Measurements from ENCODE around the gene IQCM. TPM values are rescaled to one million over a fixed set of nuclear protein-coding genes. Genes with fewer than 3 reads are reported as not detected.

The IQCM gene
- total and polyA plus RNA-seq, 10 donors, result not detected

- H3K27ac ChIP-seq, result no peak overlapping the region
- no peaks in the 10 kb centered on the region for H3K4me1 ChIP-seq
- H3K4me3 ChIP-seq, result no peak overlapping the region
- TF ChIP-seq CTCF (IDR thresholded peaks at IDR 0.05 in 8 of 11, conservative IDR thresholded peaks at IDR 0.05 in 3 of 11) (no peak), POLR2AphosphoS5 (IDR thresholded peaks at IDR 0.05) (no peak), POLR2A (IDR thresholded peaks at IDR 0.05) (no peak)
- H3K27me3 ChIP-seq (replicated peaks in 1 of 7), result no peaks in the 10 kb centered on the region
- WGBS, 5 donors, result 66 to 83% (median 73%) methylated on average over 3 of the region's 3 CpGs
- H3K36me3 ChIP-seq, result no peaks in the 10 kb centered on the region
- peaks cover 0 to 26% (median 13%) of the 10 kb centered on the region in 8 donors for H3K9me3 ChIP-seq
- intact Hi-C loops (cut with DNase I; ENCODE audit: low total_unique reads), result no loop called here
- no peak for DNase-seq
Observed at GRCh38 chr4:149353241-149353640, 462.4 kb downstream of the IQCM start.

- no peak for DNase-seq
- TF ChIP-seq CTCF (IDR thresholded peaks at IDR 0.05 in 8 of 11, conservative IDR thresholded peaks at IDR 0.05 in 3 of 11) (no peak), POLR2A (IDR thresholded peaks at IDR 0.05) (no peak), POLR2AphosphoS5 (IDR thresholded peaks at IDR 0.05) (no peak)
- no peaks in the 10 kb centered on the region for H3K36me3 ChIP-seq
Observed at GRCh38 chr4:149349541-149349940, 466.1 kb downstream of the IQCM start.

GRCh38 chr4:149347139-149347538 lies 468.5 kb downstream of the IQCM start:
- DNase-seq, result no peak
- no peak overlapping the region for H3K27ac ChIP-seq
- WGBS, 5 donors, result 77 to 85% (median 79%) methylated on average over 3 of the region's 3 CpGs
- no peak overlapping the region for H3K4me3 ChIP-seq
- no peaks in the 10 kb centered on the region for H3K4me1 ChIP-seq
- H3K27me3 ChIP-seq (replicated peaks in 1 of 7), result no peaks in the 10 kb centered on the region
- no peaks in the 10 kb centered on the region for H3K36me3 ChIP-seq
- H3K9me3 ChIP-seq, result peaks cover 0 to 4% (median 0%) of the 10 kb centered on the region in 8 donors
- intact Hi-C loops (cut with DNase I; ENCODE audit: low total_unique reads), result no loop called here
- TF ChIP-seq POLR2AphosphoS5 (IDR thresholded peaks at IDR 0.05), result no peak
- no peak for TF ChIP-seq POLR2A (IDR thresholded peaks at IDR 0.05)
- TF ChIP-seq CTCF (IDR thresholded peaks at IDR 0.05 in 8 of 11, conservative IDR thresholded peaks at IDR 0.05 in 3 of 11), result no peak

More at GRCh38 chr4:149349541-149349940, 466.1 kb downstream of the IQCM start:
- intact Hi-C loops (cut with DNase I; ENCODE audit: low total_unique reads), result no loop called here
- H3K27me3 ChIP-seq (replicated peaks in 1 of 7), result no peaks in the 10 kb centered on the region
- H3K27ac ChIP-seq, result no peak overlapping the region
- no peaks in the 10 kb centered on the region for H3K4me1 ChIP-seq
- H3K9me3 ChIP-seq, result peaks cover 0 to 22% (median 13%) of the 10 kb centered on the region in 8 donors
- no peak overlapping the region for H3K4me3 ChIP-seq

- WGBS, 5 donors, result 77 to 95% (median 84%) methylated on average over 1 of the region's 1 CpG
- TF ChIP-seq CTCF (IDR thresholded peaks at IDR 0.05 in 8 of 11, conservative IDR thresholded peaks at IDR 0.05 in 3 of 11) (no peak), POLR2A (IDR thresholded peaks at IDR 0.05) (no peak), POLR2AphosphoS5 (IDR thresholded peaks at IDR 0.05) (no peak)
- intact Hi-C loops (cut with DNase I; ENCODE audit: low total_unique reads), result no loop called here
Observed at GRCh38 chr4:149345424-149345823, 470.2 kb downstream of the IQCM start.

More at GRCh38 chr4:149345424-149345823, 470.2 kb downstream of the IQCM start:
- Histone ChIP-seq H3K36me3 (no peaks in the 10 kb centered on the region), H3K27me3 (replicated peaks in 1 of 7) (no peaks in the 10 kb centered on the region), H3K4me3 (no peak overlapping the region), H3K9me3 (peaks cover 0 to 11% (median 0%) of the 10 kb centered on the region in 8 donors), H3K4me1 (no peaks in the 10 kb centered on the region), H3K27ac (no peak overlapping the region)
- DNase-seq, result no peak

Data from spleen (tissue), 11 donors.